Adrenal gland (tissue), 12 donors: ENCODE data around the gene CDK17. TPM values are rescaled to one million over a fixed set of nuclear protein-coding genes. Genes with fewer than 3 reads are reported as not detected.
"Not testable (repeated sequence)": the region's sequence is repeated elsewhere in the genome, so short reads cannot be mapped to it uniquely, and the experiment has no call there.

Source experiments
- DNase-seq, 7 donors: peaks; one replicate each; pipeline ENCODE4 v3.0.0-alpha.2; 2019 to 2020
- H3K27ac ChIP-seq, 5 donors: fragments of 200-600 bp; sonication (generic) in 4 of 5; 1 replicate in 3 of 5; 2 replicates in 2 of 5; pipeline versions ENCODE4 v1.5.1 to v1.8.0; 2016 to 2020; ENCODE audit warnings: mild to moderate bottlenecking in 1 of 5
- H3K27me3 ChIP-seq: fragments of 200-600 bp; 2 replicates; pipeline ENCODE4 v1.8.0; 2021
- H3K36me3 ChIP-seq, 2 donors: fragments of 200-600 bp; replicated peaks in 1 of 2; 1 replicate in 1 of 2; 2 replicates in 1 of 2; pipeline versions ENCODE4 v1.5.1 to v1.8.0; 2018 to 2022
- H3K4me1 ChIP-seq, 2 donors: fragments of 200-600 bp; replicated peaks in 1 of 2; 1 replicate in 1 of 2; 2 replicates in 1 of 2; pipeline versions ENCODE4 v1.5.1 to v1.8.0; 2018 to 2021
- H3K4me3 ChIP-seq, 4 donors: fragments of 200-600 bp; sonication (generic) in 3 of 4; one replicate each; pipeline ENCODE4 v1.5.1; 2016 to 2018
- H3K9me3 ChIP-seq, 3 donors: fragments of 200-600 bp; sonication (generic) in 1 of 3; replicated peaks in 1 of 3; 1 replicate in 2 of 3; 2 replicates in 1 of 3; pipeline versions ENCODE4 v1.5.1 to v1.8.0; 2016 to 2021
- CTCF ChIP-seq, 6 experiments: fragments of 450-650 bp in 4 of 6; fragments of 200-600 bp in 2 of 6; sonication (generic) in 1 of 6; IDR thresholded peaks; 1 replicate in 5 of 6; 2 replicates in 1 of 6; pipeline versions ENCODE4 v1.5.1 to v1.8.0; 2016 to 2021; ENCODE audit warnings: antibody characterized with exemption in 6 of 6, mild to moderate bottlenecking in 2 of 6, moderate library complexity in 1 of 6
- POLR2A ChIP-seq, 2 donors: fragments of 450-650 bp; IDR thresholded peaks; one replicate each; pipeline ENCODE4 v1.6.1; 2017; ENCODE audit warnings: antibody characterized with exemption in 2 of 2, mild to moderate bottlenecking in 2 of 2, moderate library complexity in 1 of 2
- WGBS, 4 donors: extraction: QIAGEN DNeasy Blood & Tissue Kit in 2 of 4; methylation state at CpG; one replicate each; pipeline versions ENCODE4 v1.1.5 to v1.1.7; 2013 to 2017; 5-methylcytosine and 5-hydroxymethylcytosine counted together
- intact Hi-C, 2 donors: fragments of 100-400 bp; cut with DNase I; formaldehyde crosslinking; loops; one replicate each; pipeline versions ENCODE4 v1.14.1 to v1.15.0; 2022 to 2023
- polyA plus RNA-seq, 3 donors: library from polyadenylated mRNA; stranded (reverse); fragments of 200-250 nt in 2 of 3; fragments of 350-450 nt in 1 of 3; fragmentation: Illumina TruSeq in 1 of 3; extraction: RNeasy Lipid Tissue Mini Kit (QIAGEN cat#74804) in 1 of 3; gene quantifications; one replicate each; pipeline ENCODE4 v1.2.3, GENCODE V29; 2013 to 2014
- total RNA-seq, 9 donors: library from RNA; depleted of rRNA in 4 of 9; stranded (reverse); fragments of >200 nt in 4 of 9; fragments of 120-200 nt in 1 of 9; fragmentation: NEBNext Ultra II Directional in 1 of 9; extraction: Animal tissue kit (Norgen Biotek cat#: 25700) in 1 of 9; gene quantifications; one replicate each; pipeline versions ENCODE4 v1.1.0 to v1.2.4, GENCODE V29; 2013 to 2023
- donor health status: healthy with polysubstance abuse.
- donor health status: Bipolar disorder and iron deficiency.
- donor health status: DM: yes; HTN: yes; CAD: no.
- donor health status: DM: no; HTN: no; CAD: no.
- donor health status: DM: no; HTN: no; CAD: no.
- donor health status: DM: yes; HTN: yes; CAD: no.

CDK17 gene
- total and polyA plus RNA-seq, 12 donors: 8.0 to 52.6 (median 21.1) TPM

GRCh38 chr12:96344124-96344695, 56.0 kb downstream of the CDK17 start:
- DNase-seq: no peak
- Histone ChIP-seq H3K4me3 (no peak overlapping the region), H3K9me3 (no peaks in the 10 kb centered on the region), H3K36me3 (no peaks in the 10 kb centered on the region), H3K27me3 (no peaks in the 10 kb centered on the region), H3K4me1 (peaks cover 0 to 5% of the 10 kb centered on the region in 2 donors), H3K27ac (no peak overlapping the region)
- no peak for TF ChIP-seq POLR2A (IDR thresholded peaks at IDR 0.05)
- intact Hi-C loops: no loop called here
- 81 to 97% (median 91%) methylated on average over 3 of the region's 3 CpGs for WGBS, 4 donors

GRCh38 chr12:96343347-96343954, 56.8 kb downstream of the CDK17 start:
- Histone ChIP-seq H3K9me3 (no peaks in the 10 kb centered on the region), H3K36me3 (no peaks in the 10 kb centered on the region), H3K4me3 (no peak overlapping the region), H3K4me1 (peaks cover 0 to 5% of the 10 kb centered on the region in 2 donors), H3K27ac (no peak overlapping the region), H3K27me3 (no peaks in the 10 kb centered on the region)
- WGBS, 4 donors: 94 to 98% (median 95%) methylated on average over 3 of the region's 3 CpGs
- intact Hi-C loops: no loop called here
- TF ChIP-seq POLR2A (IDR thresholded peaks at IDR 0.05) (no peak), CTCF (IDR thresholded peaks at IDR 0.05) (no peak)
- no peak for DNase-seq

- H3K4me3 ChIP-seq, H3K27me3 ChIP-seq, intact Hi-C loops, H3K9me3 ChIP-seq, H3K27ac ChIP-seq, H3K4me1 ChIP-seq, DNase-seq, H3K36me3 ChIP-seq: not testable (repeated sequence)
- 96 to 99% (median 98%) methylated on average over 5 of the region's 5 CpGs for WGBS, 4 donors
Observed at GRCh38 chr12:96339666-96340065, 60.6 kb downstream of the CDK17 start.

GRCh38 chr12:96338852-96339471, 61.3 kb downstream of the CDK17 start:
- H3K27me3 ChIP-seq: no peaks in the 10 kb centered on the region
- no peak overlapping the region for H3K27ac ChIP-seq
- intact Hi-C loops: no loop called here
- H3K9me3 ChIP-seq: peaks cover 0 to 4% (median 0%) of the 10 kb centered on the region in 3 donors
- no peak for TF ChIP-seq POLR2A (IDR thresholded peaks at IDR 0.05)
- no peak for TF ChIP-seq CTCF (IDR thresholded peaks at IDR 0.05)
- WGBS, 4 donors: 89 to 92% (median 90%) methylated on average over 3 of the region's 3 CpGs
- DNase-seq: no peak
- H3K4me1 ChIP-seq: no peaks in the 10 kb centered on the region
- H3K4me3 ChIP-seq: no peak overlapping the region
- H3K36me3 ChIP-seq: no peaks in the 10 kb centered on the region

GRCh38 chr12:96337953-96338352, 62.3 kb downstream of the CDK17 start:
- Histone ChIP-seq H3K4me1 (no peaks in the 10 kb centered on the region), H3K4me3 (no peak overlapping the region), H3K27ac (no peak overlapping the region), H3K27me3 (no peaks in the 10 kb centered on the region), H3K36me3 (no peaks in the 10 kb centered on the region), H3K9me3 (peaks cover 0 to 4% (median 0%) of the 10 kb centered on the region in 3 donors)
- no peak for DNase-seq
- intact Hi-C loops: no loop called here
- TF ChIP-seq CTCF (IDR thresholded peaks at IDR 0.05) (no peak), POLR2A (IDR thresholded peaks at IDR 0.05) (no peak)
